ENCODE data around the gene CNPY1.

CNPY1 gene

DNA sequence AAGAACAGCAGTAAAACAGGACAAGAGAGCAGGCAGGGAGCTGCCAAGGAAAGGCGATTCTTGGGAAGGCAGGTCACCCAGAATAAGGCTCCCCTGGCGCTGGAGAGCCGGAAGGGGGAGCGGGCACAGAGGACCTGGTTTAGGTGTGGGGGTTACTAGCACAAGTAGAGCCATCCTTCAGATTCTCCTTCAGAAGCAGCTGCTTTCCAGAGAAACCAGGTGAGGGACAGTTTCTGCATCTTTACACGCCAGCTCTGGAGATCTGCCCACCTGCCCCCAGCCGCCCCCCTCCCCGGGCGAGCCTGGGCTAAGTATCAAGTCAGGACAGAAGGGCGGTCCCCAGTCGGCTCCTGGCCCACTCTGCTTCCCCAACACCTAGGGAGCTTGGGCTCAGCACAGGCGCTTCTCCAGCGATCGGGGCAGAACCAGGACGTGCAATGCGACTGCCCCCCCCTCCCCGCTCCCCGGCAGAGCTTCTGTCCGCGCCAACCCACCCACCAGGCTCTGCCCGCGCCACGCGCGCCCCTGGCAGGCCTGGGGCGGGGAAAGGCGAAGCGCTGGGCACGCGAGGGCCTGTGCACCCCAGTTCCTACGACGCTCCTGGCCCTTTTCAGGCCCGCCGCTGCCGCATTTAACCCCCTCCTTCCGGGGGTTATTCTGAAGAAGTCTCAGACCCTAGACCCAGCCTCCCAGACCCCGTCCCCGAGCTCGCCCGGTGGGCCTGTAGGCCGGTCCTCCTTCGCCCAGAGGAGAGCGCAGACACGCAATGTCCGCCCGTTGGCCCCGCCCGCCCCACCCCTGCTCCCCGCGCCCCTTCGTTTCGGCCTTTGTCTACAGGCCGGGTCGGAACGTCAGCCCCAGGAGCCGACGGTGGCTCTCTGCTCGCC is 92.8 kb downstream of the CNPY1 start:
- no peak overlapping the region for H3K4me3 ChIP-seq (ENCODE audit: low read depth, low read length)
- DNase-seq (ENCODE audit: low read depth) = no peak
- in situ Hi-C loops (cut with HindIII; ENCODE audit: low sequenced_read_pairs) = no loop called here
- TF ChIP-seq CTCF (IDR thresholded peaks at IDR 0.05; ENCODE audit: low read depth, low read length, missing control alignments) = no peak

DNA sequence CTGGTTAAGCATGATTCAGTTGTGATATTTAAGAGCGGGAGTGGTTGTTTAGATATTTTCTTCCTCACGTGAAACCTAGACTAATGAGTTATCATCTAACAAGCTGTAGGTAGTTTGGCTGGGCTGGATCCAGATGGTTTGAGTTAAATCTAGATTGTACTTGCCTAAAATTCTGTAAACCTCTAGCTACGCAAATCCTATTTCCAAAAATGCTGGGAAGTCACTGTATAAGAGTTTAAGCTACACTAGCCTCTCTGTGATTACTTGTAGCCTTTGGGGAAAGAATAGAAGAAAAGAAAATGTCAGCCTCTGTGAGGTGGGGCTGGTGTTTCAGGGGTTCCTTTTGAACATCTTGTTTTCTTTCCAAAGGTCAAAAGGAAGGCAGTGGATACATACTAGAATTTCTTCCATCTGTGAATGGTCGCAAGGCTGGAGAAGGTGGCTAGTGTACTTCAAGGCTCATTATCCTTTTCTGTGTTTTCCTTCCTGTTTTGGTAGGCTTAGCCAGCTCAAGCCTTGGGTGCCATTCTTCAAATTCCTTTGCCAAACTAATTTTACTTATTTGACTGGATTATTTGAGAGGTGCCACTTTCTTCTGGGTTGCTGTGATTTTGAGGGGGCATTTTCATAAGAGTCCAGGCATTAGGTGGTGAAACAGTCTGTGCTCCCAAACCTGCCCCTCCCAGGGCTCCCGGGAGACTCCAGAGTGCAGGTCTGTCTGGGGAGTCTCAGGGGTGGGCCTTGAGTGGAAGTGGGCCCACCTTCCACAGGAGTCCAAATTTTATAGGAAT is 93.7 kb downstream of the CNPY1 start:
- DNase-seq (ENCODE audit: low read depth) = no peak
- no peak overlapping the region for H3K4me3 ChIP-seq (ENCODE audit: low read depth, low read length)
- in situ Hi-C loops (cut with HindIII; ENCODE audit: low sequenced_read_pairs) = no loop called here
- no peak for TF ChIP-seq CTCF (IDR thresholded peaks at IDR 0.05; ENCODE audit: low read depth, low read length, missing control alignments)

DNA sequence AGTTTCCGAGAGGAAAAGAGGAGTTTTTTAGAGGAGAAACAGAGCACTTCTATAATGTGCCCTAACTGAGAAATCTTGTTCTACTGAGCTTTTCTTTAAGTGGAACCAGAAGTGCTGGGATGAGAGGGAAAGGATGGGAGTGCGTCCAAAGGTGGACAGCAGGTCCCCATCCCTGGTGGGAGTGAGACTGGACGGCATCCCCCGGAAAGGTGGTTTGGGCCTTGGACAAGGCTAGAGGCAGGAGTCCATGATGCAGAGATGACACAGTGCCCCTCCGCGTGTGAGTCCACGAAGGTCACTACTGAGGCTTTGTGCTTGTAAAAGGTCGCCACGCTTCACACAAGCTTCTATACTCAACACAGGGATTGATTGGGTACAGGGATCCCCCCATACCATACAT is 94.5 kb downstream of the CNPY1 start:
- no peak for TF ChIP-seq CTCF (IDR thresholded peaks at IDR 0.05; ENCODE audit: low read depth, low read length, missing control alignments)
- in situ Hi-C loops (cut with HindIII; ENCODE audit: low sequenced_read_pairs) = no loop called here
- no peak overlapping the region for H3K4me3 ChIP-seq (ENCODE audit: low read depth, low read length)
- no peak for DNase-seq (ENCODE audit: low read depth)
